IgD-negative memory B cell (primary cell): ENCODE measurements around the gene IRGM. TPM values are rescaled to one million over a fixed set of nuclear protein-coding genes. Genes with fewer than 3 reads are reported as not detected.
"Not testable (repeated sequence)": the region's sequence is repeated elsewhere in the genome, so short reads cannot be mapped to it uniquely, and the experiment has no call there.

ENCODE experiments used
- H3K27ac Mint-ChIP-seq, 3 donors: one replicate each; pipeline ENCODE4 v1.8.0; 2020 to 2022; ENCODE audit warnings: mild to moderate bottlenecking in 3 of 3, mixed read lengths in 3 of 3, moderate library complexity in 1 of 3
- H3K27me3 Mint-ChIP-seq: one replicate; pipeline ENCODE4 v1.8.0; 2021; ENCODE audit warnings: mixed read lengths
- H3K36me3 Mint-ChIP-seq: one replicate; pipeline ENCODE4 v1.8.0; 2020; ENCODE audit warnings: mild to moderate bottlenecking, mixed read lengths
- H3K4me1 Mint-ChIP-seq, 3 donors: one replicate each; pipeline ENCODE4 v1.8.0; 2020 to 2022; ENCODE audit warnings: mixed read lengths in 3 of 3, mild to moderate bottlenecking in 1 of 3
- H3K4me3 Mint-ChIP-seq, 4 donors: one replicate each; pipeline ENCODE4 v1.8.0; 2020 to 2022; ENCODE audit warnings: mild to moderate bottlenecking in 4 of 4, mixed read lengths in 4 of 4, moderate library complexity in 3 of 4
- H3K9me3 Mint-ChIP-seq, 3 donors: one replicate each; pipeline ENCODE4 v1.8.0; 2020 to 2021; ENCODE audit warnings: mixed read lengths in 3 of 3, mild to moderate bottlenecking in 1 of 3
- polyA plus RNA-seq: library from polyadenylated mRNA; unstranded; fragments of 300-500 nt; fragmentation: Illumina TruSeq; gene quantifications from one replicate; pipeline ENCODE4 v1.2.3, GENCODE V29; 2021

Gene IRGM
- polyA plus RNA-seq, 1 donor from 2014 or later, result not detected

- Mint-ChIP-seq H3K27me3 (peaks cover 4% of the 10 kb centered on the region), H3K9me3 (no peaks in the 10 kb centered on the region), H3K36me3 (peaks cover 2% of the 10 kb centered on the region), H3K27ac (no peak overlapping the region), H3K4me1 (peaks cover 0 to 16% (median 14%) of the 10 kb centered on the region in 3 donors), H3K4me3 (peak overlapping the region in 1 of 4 donors; percentile 52)
Observed at GRCh38 chr5:150851039-150851438, 4.7 kb downstream of the IRGM start.

- Mint-ChIP-seq H3K4me3 (peak overlapping the region in 1 of 4 donors; percentile 90), H3K4me1 (peaks cover 0 to 11% (median 5%) of the 10 kb centered on the region in 3 donors), H3K27ac (peak overlapping the region in 2 of 3 donors; percentile 1 to 14), H3K36me3 (peaks cover 2% of the 10 kb centered on the region), H3K9me3 (no peaks in the 10 kb centered on the region), H3K27me3 (peaks cover 1% of the 10 kb centered on the region)
Observed at GRCh38 chr5:150853561-150853960, 7.2 kb downstream of the IRGM start.

GRCh38 chr5:150856700-150857099 is 10.4 kb downstream of the IRGM start:
- not testable (repeated sequence) for H3K4me3 Mint-ChIP-seq, H3K36me3 Mint-ChIP-seq, H3K27me3 Mint-ChIP-seq, H3K27ac Mint-ChIP-seq
- Mint-ChIP-seq H3K4me1 (peaks cover 0 to 11% (median 5%) of the 10 kb centered on the region in 3 donors), H3K9me3 (peaks cover 0 to 12% (median 4%) of the 10 kb centered on the region in 3 donors)

GRCh38 chr5:150860246-150860821 is 14.0 kb downstream of the IRGM start:
- H3K4me1 Mint-ChIP-seq, result no peaks in the 10 kb centered on the region
- peaks cover 6% of the 10 kb centered on the region for H3K27me3 Mint-ChIP-seq
- peaks cover 3 to 14% (median 13%) of the 10 kb centered on the region in 3 donors for H3K9me3 Mint-ChIP-seq
- peaks cover 4% of the 10 kb centered on the region for H3K36me3 Mint-ChIP-seq
- H3K27ac Mint-ChIP-seq, result no peak overlapping the region
- H3K4me3 Mint-ChIP-seq, result no peak overlapping the region

GRCh38 chr5:150862070-150862469 is 15.7 kb downstream of the IRGM start:
- Mint-ChIP-seq H3K36me3 (peaks cover 4% of the 10 kb centered on the region), H3K4me1 (no peaks in the 10 kb centered on the region), H3K27ac (no peak overlapping the region), H3K27me3 (peaks cover 6% of the 10 kb centered on the region), H3K4me3 (no peak overlapping the region), H3K9me3 (peaks cover 4 to 19% (median 14%) of the 10 kb centered on the region in 3 donors)

GRCh38 chr5:150879358-150879757 is 33.0 kb downstream of the IRGM start:
- H3K27me3 Mint-ChIP-seq, result peaks cover 3% of the 10 kb centered on the region
- H3K9me3 Mint-ChIP-seq, result peaks cover 7 to 24% (median 20%) of the 10 kb centered on the region in 3 donors
- H3K4me1 Mint-ChIP-seq, result no peaks in the 10 kb centered on the region
- no peak overlapping the region for H3K4me3 Mint-ChIP-seq
- H3K36me3 Mint-ChIP-seq, result no peaks in the 10 kb centered on the region
- no peak overlapping the region for H3K27ac Mint-ChIP-seq

- no peak overlapping the region for H3K27ac Mint-ChIP-seq
- H3K4me1 Mint-ChIP-seq, result peaks cover 0 to 2% (median 0%) of the 10 kb centered on the region in 3 donors
- H3K27me3 Mint-ChIP-seq, result no peaks in the 10 kb centered on the region
- H3K4me3 Mint-ChIP-seq, result peak overlapping the region in 1 of 4 donors; percentile 30
- peaks cover 12% of the 10 kb centered on the region for H3K36me3 Mint-ChIP-seq
- H3K9me3 Mint-ChIP-seq, result peaks cover 26 to 67% (median 52%) of the 10 kb centered on the region in 3 donors
Observed at GRCh38 chr5:150895431-150896428, 49.4 kb downstream of the IRGM start.

Other genes with a start within 250 kb of the IRGM start
- gene SYNPO, start 205.9 kb upstream of the IRGM start, polyA plus RNA-seq, result 4.8 TPM
- gene MYOZ3, start 185.3 kb upstream of the IRGM start, polyA plus RNA-seq, result not detected
- 69.5 TPM for gene RBM22, start 145.5 kb upstream of the IRGM start, polyA plus RNA-seq
- 10.5 TPM for gene DCTN4, start 87.5 kb upstream of the IRGM start, polyA plus RNA-seq
- gene SMIM3, start 67.8 kb upstream of the IRGM start, polyA plus RNA-seq, result 0.95 TPM
- 1.0 TPM for gene ZNF300, start 58.5 kb downstream of the IRGM start, polyA plus RNA-seq
- gene GPX3, start 174.1 kb downstream of the IRGM start, polyA plus RNA-seq, result 2.8 TPM
- 78.3 TPM for gene TNIP1, start 234.5 kb downstream of the IRGM start, polyA plus RNA-seq